ENCODE data around the gene IPO7.
"Not testable (repeated sequence)": the region's sequence is repeated elsewhere in the genome, so short reads cannot be mapped to it uniquely, and the experiment has no call there.

Gene IPO7

GRCh38 chr11:9401884-9402283 is 17.4 kb downstream of the IPO7 start:
- not testable (repeated sequence) for DNase-seq

DNA sequence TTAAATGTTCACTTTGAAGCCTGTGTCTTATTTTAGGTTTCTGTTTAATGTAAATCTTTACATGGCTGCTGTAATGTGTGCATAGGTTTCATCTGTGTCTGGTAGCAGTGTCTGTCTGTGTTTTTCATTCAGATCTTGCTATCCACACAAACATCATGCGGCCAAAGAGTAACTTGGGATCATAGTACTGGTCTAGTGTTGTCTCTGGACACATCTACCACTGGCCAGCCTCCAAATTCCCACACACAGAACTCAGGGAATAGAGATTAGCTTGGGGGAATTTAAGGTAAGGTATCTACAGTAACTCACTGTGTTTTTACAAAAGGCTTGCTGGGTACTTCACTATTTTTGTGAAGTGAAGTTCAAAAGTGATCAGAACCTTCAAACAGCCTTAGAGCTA is 44.3 kb downstream of the IPO7 start:
- DNase-seq: no peak

- no peak for DNase-seq
These were observed 54.2 kb downstream of the IPO7 start for GRCh38 chr11:9438611-9439010.

DNA sequence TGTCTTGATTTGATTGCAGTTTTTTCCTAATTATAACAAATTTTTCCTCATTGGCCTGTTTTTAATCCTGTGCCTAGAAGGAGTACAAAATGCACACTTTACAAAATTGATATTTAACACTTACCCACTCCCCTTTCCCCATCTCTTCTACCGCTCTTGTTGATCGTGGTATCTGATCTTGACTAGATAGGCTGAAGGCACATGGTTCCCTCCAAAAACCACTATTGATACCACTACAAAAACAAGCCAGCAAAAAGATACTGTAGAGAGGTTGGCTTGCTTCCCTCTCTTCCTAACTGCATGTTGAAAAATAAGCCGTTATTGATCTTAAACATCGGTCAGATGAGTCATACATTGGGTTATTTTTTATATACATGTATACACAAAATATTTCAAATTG is 61.8 kb downstream of the IPO7 start:
- DNase-seq: no peak

DNA sequence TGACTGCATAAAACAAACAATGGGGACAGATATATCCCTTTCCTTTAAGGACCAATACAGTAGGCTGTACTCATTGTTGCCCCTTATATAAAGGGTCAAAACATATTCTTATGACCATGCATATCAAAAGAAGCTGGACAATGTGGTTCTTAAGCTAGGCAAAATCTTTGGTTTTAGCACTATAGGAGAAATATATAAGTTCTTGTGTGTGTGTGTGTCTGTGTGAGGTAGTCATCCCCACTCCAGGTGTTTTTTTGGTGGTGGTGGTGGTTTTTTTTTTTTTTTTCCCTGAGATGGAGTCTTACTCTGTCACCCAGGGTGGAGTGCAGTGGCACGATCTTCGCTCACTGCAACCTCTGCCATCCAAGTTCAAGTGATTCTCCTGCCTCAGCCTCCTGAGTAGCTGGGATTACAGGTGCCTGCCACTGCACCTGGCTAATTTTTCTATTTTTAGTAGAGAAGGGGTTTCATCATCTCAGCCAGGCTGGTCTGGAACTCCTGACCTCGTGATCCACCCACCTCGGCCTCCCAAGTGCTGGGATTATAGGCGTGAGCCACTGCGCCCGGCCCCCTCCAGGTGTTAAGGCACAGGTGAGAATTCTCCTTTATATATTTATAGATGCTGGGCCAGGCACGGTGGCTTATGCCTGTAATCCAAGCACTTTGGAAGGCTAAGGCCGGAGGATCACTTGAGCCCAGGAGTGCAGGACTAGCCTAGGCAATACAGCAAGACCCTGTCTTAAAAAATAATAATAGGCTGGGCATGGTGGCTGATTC is 64.3 kb downstream of the IPO7 start:
- no peak for DNase-seq

DNA sequence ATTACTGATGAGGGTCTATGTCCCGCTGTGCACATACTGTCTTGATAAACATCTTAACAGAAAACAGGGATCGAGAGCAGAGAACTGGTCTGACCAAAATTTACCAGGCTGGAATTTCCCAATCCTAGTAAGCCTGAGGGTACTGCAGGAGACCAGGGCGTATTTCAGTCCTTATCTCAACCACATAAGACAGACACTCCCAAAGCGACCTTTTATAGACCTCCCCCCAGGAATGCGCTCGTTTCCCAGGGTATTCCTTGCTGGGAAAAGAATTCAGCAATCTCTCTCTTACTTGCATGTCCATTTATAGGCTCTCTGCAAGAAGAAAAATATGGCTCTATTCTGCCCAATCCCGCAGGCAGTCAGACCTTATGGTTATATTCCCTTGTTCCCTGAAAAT is 67.6 kb downstream of the IPO7 start:
- DNase-seq: not testable (repeated sequence)

DNA sequence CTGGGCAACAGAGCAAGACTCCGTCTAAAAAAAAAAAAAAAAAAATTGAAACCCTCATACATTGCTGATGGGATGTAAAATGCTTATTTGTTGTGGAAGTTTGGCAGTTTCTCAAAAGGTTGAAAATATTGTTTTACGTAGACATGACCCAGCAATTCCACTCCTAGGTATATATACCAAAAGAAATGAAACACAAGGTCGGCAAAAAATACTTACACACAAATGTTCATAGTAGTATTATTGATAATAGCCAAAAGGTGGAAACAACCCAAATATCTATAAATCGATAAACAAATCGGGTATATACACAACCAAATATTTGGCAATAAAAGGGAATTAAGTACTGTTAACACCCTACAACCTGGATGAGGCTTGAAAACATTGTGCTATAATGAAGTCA is 71.3 kb downstream of the IPO7 start:
- no peak for DNase-seq

- no peak for DNase-seq
These were observed 75.3 kb downstream of the IPO7 start for GRCh38 chr11:9459667-9460321.

DNA sequence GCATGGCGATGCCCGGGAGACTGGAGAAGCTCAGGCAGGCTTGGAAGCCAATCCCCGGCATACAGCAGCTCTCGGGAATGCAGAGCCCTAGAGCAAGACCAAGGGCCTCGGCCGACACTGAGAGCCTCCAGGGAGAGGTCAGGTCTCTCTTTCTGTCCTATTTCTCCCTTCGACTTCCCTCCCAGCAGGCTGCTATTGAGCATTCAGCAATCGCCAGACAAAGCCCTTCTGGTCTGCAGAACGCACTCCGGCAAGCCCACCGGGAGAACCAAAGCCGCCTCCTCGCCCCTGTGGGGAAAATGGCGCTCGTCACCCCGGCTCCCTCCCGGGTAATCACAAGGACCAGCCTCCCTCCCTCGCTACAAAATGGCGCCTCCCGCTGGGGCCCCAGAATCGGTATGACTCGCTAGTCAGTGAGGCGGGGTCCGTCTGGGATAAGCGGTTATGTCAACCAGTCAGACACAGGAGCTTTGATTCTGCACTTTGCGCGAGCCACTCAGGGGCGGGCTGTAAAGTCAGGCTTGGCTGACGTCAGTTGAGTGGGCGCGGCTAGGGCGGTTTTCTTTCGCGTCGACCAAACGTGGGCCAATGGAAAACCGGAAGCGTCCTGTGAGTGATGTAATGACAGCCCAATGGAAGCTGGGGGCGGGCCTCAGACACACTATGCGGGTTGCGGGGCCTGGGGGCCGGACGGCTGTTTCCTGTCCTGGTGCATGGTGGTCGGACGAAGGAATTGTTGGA is 76.0 kb downstream of the IPO7 start, which contains the start of gene ZNF143:
ZNF143 (plus strand) TSS at position 691 of the 741 bp plus-strand sequence. CDS start 10,297 bp downstream, outside the sequence.
- peak; percentile 100 for DNase-seq

GRCh38 chr11:9461063-9461759 is 76.8 kb downstream of the IPO7 start:
- peak; percentile 85 for DNase-seq

DNA sequence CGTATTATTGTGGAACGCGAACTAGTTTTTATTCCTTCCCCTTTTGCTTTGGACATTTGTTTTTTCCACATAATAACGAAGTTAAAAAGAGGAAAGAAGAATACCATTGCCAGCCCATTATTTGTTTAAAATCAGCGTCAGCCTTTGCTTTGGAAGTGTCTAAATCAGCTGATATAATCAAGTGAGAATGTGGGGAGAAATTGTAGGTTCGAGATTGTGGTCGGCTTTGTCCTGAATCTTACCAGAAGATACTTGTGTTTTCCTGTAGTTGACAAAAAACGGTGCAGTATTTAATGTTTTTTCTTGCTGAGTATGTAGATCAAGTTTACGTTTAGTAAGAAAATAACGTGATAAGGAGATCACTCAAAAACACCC is 77.3 kb downstream of the IPO7 start:
- no peak for DNase-seq

- no peak for DNase-seq
These were observed 77.8 kb downstream of the IPO7 start for GRCh38 chr11:9462172-9462799.

GRCh38 chr11:9462806-9463537 is 78.5 kb downstream of the IPO7 start:
- no peak for DNase-seq

- no peak for DNase-seq
These were observed 86.3 kb downstream of the IPO7 start for GRCh38 chr11:9470765-9471164.

DNA sequence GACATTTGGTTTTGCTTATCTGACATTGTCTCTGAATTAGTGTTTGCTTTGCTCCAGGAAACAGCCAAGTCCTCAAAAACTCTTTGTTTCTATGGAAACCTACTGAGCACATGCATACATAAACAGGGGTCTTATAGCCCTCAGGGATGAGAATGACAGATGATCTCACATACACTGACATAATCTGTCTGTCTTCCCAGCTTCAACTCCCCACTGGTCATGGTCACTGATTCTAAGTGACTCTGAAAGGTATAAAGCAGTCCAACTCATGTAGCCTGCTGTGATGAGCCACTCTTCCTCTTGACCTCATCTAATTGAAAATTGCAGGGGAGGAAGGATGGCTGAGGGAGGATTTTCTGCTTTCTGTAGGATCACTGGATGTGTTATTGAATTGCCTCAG is 89.0 kb downstream of the IPO7 start:
- no peak for DNase-seq

DNA sequence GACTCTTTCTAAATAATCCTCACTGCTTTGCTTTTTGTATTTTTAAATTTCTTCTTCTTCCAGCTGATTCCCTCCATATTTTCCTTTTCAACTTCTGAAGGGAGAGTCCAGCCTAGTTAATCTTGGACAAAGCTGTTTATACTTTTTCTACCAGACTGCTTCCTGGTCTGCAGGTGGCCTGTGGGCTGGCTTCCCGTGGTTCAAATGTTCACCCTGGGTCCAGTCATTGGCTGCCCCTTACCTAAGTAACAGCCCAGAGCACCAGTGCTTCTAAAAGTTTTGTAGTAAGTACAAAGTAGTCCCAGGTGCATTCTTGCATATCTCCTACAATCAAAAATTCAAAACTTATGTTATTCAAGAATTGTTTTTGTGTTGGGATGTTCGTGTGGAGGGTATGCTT is 95.4 kb downstream of the IPO7 start:
- no peak for DNase-seq

DNA sequence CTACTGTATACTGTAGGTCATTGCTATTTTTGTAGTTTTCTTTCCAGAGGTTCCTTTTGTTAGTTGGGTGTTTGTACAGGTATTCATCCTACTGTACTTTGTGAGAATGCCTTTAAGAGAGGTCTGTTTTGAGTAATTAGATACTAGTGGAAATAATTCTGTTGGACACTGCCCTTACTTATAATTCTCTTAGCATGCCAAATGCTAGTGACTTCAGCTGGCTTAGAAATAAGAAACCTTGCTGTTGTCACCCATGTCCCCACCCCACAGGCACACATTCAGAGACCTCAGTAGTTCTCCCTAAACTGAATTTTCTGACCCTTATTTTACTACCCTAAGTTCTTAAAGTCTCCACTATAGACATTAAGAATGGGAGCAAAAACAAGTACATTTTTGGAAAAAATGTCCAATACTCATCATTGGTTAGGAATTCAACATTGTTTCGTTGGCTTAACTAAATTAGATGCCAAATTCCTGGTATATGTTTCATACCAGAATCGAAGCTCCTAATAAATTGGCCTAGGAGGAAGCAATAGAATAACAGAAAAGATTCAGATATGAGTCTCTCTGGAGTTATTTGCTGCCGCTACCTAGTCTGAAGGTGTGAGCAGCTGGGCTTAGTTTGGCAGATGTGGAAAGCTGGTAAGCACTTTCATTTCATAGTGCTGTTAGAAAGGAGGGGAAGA is 104.8 kb downstream of the IPO7 start:
- no peak for DNase-seq

DNA sequence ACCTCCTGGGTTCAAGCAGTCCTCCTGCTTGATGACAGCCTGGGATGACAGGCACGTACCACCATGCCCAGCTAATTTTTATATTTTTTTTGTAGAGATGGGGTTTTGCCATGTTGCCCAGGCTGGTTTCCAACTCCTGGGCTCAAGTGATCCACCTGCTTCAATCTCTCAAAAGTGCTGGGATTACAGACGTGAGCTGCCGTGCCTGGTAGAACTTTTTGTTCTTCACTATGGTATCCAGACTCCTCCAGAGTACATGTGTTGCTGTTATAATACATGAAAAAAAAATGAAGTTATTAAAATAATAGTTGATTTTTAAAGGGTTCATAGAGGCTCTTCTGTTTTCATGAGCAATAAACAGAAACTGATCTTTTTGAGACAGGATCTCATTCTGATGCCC is 105.9 kb downstream of the IPO7 start:
- DNase-seq: no peak

GRCh38 chr11:9493492-9493891 is 109.0 kb downstream of the IPO7 start:
- no peak for DNase-seq

- no peak for DNase-seq
These were observed 109.9 kb downstream of the IPO7 start for GRCh38 chr11:9494316-9494715.

DNA sequence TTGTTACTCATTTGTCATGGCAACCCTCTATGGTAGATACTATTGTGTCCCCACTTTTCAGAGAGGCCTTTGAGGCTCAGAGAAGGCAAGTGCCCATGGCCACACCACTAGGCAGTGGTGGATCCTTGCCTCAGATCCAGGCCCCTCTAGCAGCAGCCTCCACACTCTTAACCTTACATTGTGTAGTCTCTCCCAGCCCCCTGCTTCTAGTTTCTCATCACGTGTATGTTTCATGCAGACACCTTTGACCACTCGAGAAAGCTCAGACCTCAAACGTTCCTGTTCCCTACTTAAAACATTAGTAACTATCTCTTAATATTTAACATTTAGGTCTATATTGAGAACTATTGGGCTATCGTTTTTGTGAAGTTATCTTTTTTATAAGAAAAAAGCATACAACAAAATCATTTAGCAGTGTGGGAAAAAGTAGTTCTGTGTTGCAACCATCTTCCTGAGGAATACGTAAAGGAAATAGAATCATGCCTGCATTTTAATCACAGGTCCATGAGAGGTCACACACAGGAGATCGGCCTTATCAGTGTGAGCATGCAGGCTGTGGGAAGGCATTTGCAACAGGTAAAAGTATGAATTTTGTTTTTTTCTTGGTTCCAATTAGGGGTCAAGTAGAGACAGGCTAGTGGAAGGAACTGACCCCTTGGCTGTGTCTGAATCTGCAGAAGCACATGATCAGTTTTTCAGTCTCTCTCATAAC is 111.5 kb downstream of the IPO7 start:
- no peak for DNase-seq
